ENCODE measurements around the gene PDIA6. TPM values are rescaled to one million over a fixed set of nuclear protein-coding genes. Genes with fewer than 3 reads are reported as not detected.

PDIA6 gene
- total RNA-seq, 2 donors from 2014 or later, result 113 to 141 TPM

DNA sequence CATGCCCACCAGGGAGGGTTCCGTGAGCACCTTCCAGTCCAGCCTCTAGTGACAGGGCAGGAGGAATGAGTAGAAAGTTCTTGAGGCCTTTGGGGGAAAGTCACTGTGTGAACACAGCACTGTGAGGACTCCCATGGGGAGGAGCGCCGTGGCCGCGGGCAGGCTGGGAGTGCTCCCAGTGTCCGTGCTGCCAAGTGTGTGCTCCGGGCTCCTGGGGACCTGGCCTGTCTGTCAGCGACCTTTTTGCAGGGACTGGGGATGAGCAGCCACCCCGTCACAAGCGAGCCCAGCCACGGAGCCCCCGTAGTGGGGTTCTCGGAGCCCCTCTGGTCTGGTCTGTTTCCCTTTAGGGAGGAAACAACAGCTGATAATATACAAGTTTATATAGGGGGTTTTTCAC, 36.8 kb downstream of the PDIA6 start:
- intact Hi-C loops (cut with DNase I), result no loop called here
- no peak for DNase-seq

DNA sequence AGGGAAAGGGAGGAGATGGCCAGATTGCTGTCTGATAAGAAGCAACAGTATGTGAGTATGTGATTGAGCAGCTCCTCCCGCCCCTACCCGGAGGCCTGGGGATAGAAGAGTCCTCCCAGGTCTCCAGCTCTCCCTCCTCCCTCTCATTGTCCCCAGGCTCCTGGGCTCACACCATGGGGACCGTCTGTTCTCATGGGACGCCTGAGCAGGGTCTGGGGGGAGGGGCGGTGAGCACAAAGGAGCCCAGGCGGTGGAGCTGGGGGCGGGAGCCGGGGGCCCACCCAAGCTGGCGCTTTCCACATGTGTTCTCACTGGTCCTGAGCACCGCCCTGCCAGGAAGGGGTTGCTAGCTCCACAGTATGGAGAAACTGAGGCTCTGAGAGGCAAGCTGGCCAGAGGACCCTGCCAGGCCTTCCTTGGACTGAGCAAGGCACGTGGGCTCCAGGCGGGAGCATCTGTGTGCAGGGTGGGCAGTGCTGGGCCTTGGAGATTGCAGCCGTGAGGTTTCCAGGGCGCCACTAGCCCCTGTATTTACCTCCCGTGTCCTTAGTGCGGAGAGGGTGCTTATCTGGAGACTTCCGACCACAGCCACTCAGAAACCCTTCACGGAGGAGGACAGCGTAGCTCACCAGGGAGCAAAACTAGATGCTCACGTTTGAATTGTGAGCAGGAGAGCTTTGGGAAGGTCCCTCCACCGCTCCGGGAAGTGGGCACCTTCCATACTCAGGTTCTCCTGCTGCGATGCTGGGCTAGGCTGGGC, 37.4 kb downstream of the PDIA6 start:
- Histone ChIP-seq H3K4me3 (no peak overlapping the region), H3K27me3 (no peaks in the 10 kb centered on the region), H3K4me1 (no peaks in the 10 kb centered on the region), H3K36me3 (replicated peaks in 1 of 2; ENCODE audit: insufficient read depth in 1 of 2, low read depth in 2 of 2) (peaks cover 0 to 2% of the 10 kb centered on the region in 2 donors), H3K9me3 (no peaks in the 10 kb centered on the region), H3K27ac (no peak overlapping the region)
- intact Hi-C loops (cut with DNase I), result no loop called here
- WGBS, 2 donors, result 71% methylated on average over 7 to 23 of the region's 23 CpGs
- no peak for TF ChIP-seq POLR2A (IDR thresholded peaks at IDR 0.05)
- TF ChIP-seq, protein P1, sequence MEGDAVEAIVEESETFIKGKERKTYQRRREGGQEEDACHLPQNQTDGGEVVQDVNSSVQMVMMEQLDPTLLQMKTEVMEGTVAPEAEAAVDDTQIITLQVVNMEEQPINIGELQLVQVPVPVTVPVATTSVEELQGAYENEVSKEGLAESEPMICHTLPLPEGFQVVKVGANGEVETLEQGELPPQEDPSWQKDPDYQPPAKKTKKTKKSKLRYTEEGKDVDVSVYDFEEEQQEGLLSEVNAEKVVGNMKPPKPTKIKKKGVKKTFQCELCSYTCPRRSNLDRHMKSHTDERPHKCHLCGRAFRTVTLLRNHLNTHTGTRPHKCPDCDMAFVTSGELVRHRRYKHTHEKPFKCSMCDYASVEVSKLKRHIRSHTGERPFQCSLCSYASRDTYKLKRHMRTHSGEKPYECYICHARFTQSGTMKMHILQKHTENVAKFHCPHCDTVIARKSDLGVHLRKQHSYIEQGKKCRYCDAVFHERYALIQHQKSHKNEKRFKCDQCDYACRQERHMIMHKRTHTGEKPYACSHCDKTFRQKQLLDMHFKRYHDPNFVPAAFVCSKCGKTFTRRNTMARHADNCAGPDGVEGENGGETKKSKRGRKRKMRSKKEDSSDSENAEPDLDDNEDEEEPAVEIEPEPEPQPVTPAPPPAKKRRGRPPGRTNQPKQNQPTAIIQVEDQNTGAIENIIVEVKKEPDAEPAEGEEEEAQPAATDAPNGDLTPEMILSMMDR (IDR thresholded peaks at IDR 0.05), result no peak
- DNase-seq, result no peak
- no peak for ATAC-seq

More for the DNA sequence above, 36.8 kb downstream of the PDIA6 start:
- 80 to 89% methylated on average over 8 to 13 of the region's 13 CpGs for WGBS, 2 donors
- TF ChIP-seq POLR2A (IDR thresholded peaks at IDR 0.05), result no peak
- TF ChIP-seq, protein P1 (IDR thresholded peaks at IDR 0.05), result no peak
- Histone ChIP-seq H3K27ac (no peak overlapping the region), H3K27me3 (no peaks in the 10 kb centered on the region), H3K4me1 (no peaks in the 10 kb centered on the region), H3K36me3 (replicated peaks in 1 of 2; ENCODE audit: insufficient read depth in 1 of 2, low read depth in 2 of 2) (peaks cover 4 to 5% of the 10 kb centered on the region in 2 donors), H3K4me3 (no peak overlapping the region), H3K9me3 (no peaks in the 10 kb centered on the region)
- ATAC-seq, result no peak

DNA sequence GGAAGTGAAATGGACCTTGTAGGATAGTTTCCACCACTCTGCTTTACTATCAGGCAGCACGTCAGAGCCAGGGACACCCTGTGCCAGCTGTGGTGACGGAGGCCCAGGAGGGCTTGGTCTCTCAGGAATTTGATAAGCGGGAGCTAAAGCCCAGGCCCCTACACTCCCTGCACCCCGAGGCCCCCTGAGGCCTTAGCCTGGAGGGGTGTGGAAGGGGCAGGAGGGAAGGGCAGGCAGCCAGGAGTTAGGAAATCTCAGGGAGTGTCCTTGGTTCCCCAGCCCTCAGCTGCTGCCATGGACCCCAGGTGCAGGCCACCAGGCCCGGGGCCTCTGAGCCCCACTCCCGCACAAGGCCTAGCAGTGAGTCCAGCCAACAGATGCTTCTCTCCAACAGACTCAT, 38.2 kb downstream of the PDIA6 start:
- ATAC-seq (no peak), DNase-seq (no peak)
- Histone ChIP-seq H3K4me3 (no peak overlapping the region), H3K36me3 (replicated peaks in 1 of 2; ENCODE audit: insufficient read depth in 1 of 2, low read depth in 2 of 2) (peaks cover 0 to 2% of the 10 kb centered on the region in 2 donors), H3K27ac (no peak overlapping the region), H3K9me3 (no peaks in the 10 kb centered on the region), H3K27me3 (no peaks in the 10 kb centered on the region), H3K4me1 (no peaks in the 10 kb centered on the region)
- WGBS, 2 donors, result 39% methylated on average over 6 of the region's 6 CpGs; no CpG with 5 or more reads in 1 of the 2 donors
- TF ChIP-seq, protein P1 (IDR thresholded peaks at IDR 0.05), result no peak
- no peak for TF ChIP-seq POLR2A (IDR thresholded peaks at IDR 0.05)
- intact Hi-C loops (cut with DNase I), result no loop called here

DNA sequence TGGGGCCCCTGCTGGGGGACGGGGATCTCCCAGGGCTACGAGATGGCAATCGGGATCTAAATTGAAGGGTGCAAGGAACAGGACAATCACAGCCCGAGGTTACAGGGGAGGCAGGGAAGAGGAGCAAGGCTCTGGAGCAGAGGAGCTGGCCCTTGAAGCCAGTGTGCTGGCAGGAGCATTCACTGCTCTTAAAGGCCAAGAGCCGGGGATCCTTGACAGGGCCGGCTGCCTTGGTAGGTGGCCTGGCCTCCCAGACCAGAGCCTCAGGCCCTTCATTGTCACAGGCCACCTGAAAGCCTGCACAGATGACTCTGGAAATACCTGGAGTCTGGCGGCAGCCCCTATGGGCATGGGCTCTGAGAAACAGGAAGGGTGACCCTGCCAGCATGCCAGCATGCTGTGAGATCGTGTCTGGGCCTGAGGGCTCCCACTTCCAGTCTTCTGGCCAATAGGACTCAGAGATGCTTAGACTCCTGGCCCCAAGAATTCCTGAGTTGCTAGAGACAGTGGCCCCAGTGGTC, 38.7 kb downstream of the PDIA6 start:
- WGBS, 2 donors, result 62 to 79% methylated on average over 5 to 8 of the region's 8 CpGs
- Histone ChIP-seq H3K27me3 (no peaks in the 10 kb centered on the region), H3K36me3 (replicated peaks in 1 of 2; ENCODE audit: insufficient read depth in 1 of 2, low read depth in 2 of 2) (peaks cover 0 to 2% of the 10 kb centered on the region in 2 donors), H3K27ac (no peak overlapping the region), H3K4me1 (no peaks in the 10 kb centered on the region), H3K4me3 (no peak overlapping the region), H3K9me3 (no peaks in the 10 kb centered on the region)
- no peak for TF ChIP-seq POLR2A (IDR thresholded peaks at IDR 0.05)
- TF ChIP-seq, protein P1 (IDR thresholded peaks at IDR 0.05), result no peak
- intact Hi-C loops (cut with DNase I), result no loop called here
- no peak for DNase-seq
- no peak for ATAC-seq

DNA sequence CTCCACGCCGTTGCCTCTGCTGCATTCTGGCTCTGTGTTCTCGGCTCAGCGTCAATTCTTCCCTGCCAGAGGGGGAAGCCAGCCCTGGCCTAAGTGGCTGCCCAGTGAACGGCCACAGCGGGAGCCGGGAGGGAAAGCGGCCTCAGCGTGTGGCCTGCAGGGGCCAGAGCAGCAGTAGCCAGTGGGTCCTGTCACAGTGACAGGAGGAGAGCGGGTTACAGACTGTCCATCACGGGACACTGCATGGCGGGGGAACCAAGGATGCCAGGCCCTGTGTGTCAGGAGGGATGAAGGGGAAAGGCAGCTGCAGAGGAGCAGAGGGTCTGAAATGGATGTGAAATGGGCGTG, 39.7 kb downstream of the PDIA6 start:
- no peak overlapping the region for H3K4me3 ChIP-seq
- WGBS, 2 donors, result 68 to 93% methylated on average over 8 to 13 of the region's 13 CpGs
- TF ChIP-seq, protein P1 (IDR thresholded peaks at IDR 0.05), result no peak
- no peak for TF ChIP-seq POLR2A (IDR thresholded peaks at IDR 0.05)
- no peaks in the 10 kb centered on the region for H3K9me3 ChIP-seq
- DNase-seq, result no peak
- H3K27me3 ChIP-seq, result no peaks in the 10 kb centered on the region
- ATAC-seq, result no peak
- no peak overlapping the region for H3K27ac ChIP-seq
- no peaks in the 10 kb centered on the region for H3K36me3 ChIP-seq (replicated peaks in 1 of 2; ENCODE audit: insufficient read depth in 1 of 2, low read depth in 2 of 2)
- intact Hi-C loops (cut with DNase I), result no loop called here
- no peaks in the 10 kb centered on the region for H3K4me1 ChIP-seq

Data from body of pancreas (tissue), 4 donors.